Neural cell (in vitro differentiated cells): ENCODE results near the gene CERS3. TPM values are rescaled to one million over a fixed set of nuclear protein-coding genes. Genes with fewer than 3 reads are reported as not detected.

Experiments
- H2AFZ ChIP-seq: fragments of 200-600, 300-800 bp; sonication (generic), shearing (Covaris generic); 2 replicates; pipeline ENCODE4 v1.6.0; 2014; ENCODE audit warnings: low read depth, mild to moderate bottlenecking, antibody characterized with exemption, low read length, moderate library complexity
- H3F3A ChIP-seq: fragments of 200-600 bp; shearing (Covaris generic); 2 replicates; pipeline ENCODE4 v1.6.1; 2016; ENCODE audit warnings: mild to moderate bottlenecking, moderate library complexity, mixed read lengths, antibody characterized with exemption, low read length; ENCODE audit not compliant: insufficient read depth, poor library complexity, severe bottlenecking
- H3K27ac ChIP-seq: fragments of 200-600, 300-800 bp; sonication (generic), shearing (Covaris generic); 2 replicates; pipeline ENCODE4 v1.5.1; 2014; ENCODE audit warnings: mild to moderate bottlenecking, low read length, moderate library complexity
- H3K27me3 ChIP-seq: fragments of 300-800, 200-600 bp; sonication (generic), shearing (Covaris generic); 2 replicates; pipeline ENCODE4 v1.6.0; 2014; ENCODE audit warnings: mild to moderate bottlenecking, low read depth, low read length, moderate library complexity; ENCODE audit not compliant: insufficient read depth
- H3K36me3 ChIP-seq: fragments of 300-800, 200-600 bp; sonication (generic), shearing (Covaris generic); 2 replicates; pipeline ENCODE4 v1.5.1; 2014; ENCODE audit warnings: mild to moderate bottlenecking, antibody characterized with exemption, low read length, moderate library complexity; ENCODE audit not compliant: insufficient read depth
- H3K4me2 ChIP-seq: fragments of 300-800, 200-600 bp; sonication (generic), shearing (Covaris generic); 2 replicates; pipeline ENCODE4 v1.6.0; 2014; ENCODE audit warnings: mild to moderate bottlenecking, low read length
- H3K4me3 ChIP-seq: fragments of 300-800, 200-600 bp; sonication (generic), shearing (Covaris generic); 2 replicates; pipeline ENCODE4 v1.5.1; 2014; ENCODE audit warnings: mild to moderate bottlenecking, low read length, moderate library complexity
- H3K79me2 ChIP-seq: fragments of 200-600 bp; shearing (Covaris generic); replicated peaks from 2 replicates; pipeline ENCODE4 v1.6.0; 2014; ENCODE audit warnings: mild to moderate bottlenecking, low read length, moderate library complexity; ENCODE audit not compliant: insufficient read depth
- H3K9ac ChIP-seq: fragments of 300-800, 200-600 bp; sonication (generic), shearing (Covaris generic); 2 replicates; pipeline ENCODE4 v1.6.1; 2016; ENCODE audit warnings: mild to moderate bottlenecking, low read length, mixed read lengths
- H3K9me2 ChIP-seq: fragments of 200-600 bp; shearing (Covaris generic); 2 replicates; pipeline ENCODE4 v1.6.1; 2016; ENCODE audit warnings: mild to moderate bottlenecking, low read length, mixed read lengths; ENCODE audit not compliant: insufficient read depth
- H3K9me3 ChIP-seq: fragments of 200-600, 300-800 bp; sonication (generic), shearing (Covaris generic); 2 replicates; pipeline ENCODE4 v1.6.1; 2016; ENCODE audit warnings: mild to moderate bottlenecking, mixed run types, low read length, moderate library complexity, mixed read lengths
- H4K20me1 ChIP-seq: fragments of 200-600 bp; shearing (Covaris generic); 2 replicates; pipeline ENCODE4 v1.6.1; 2016; ENCODE audit warnings: mild to moderate bottlenecking, mixed run types; ENCODE audit not compliant: insufficient read depth
- EP300 ChIP-seq: fragments of 450-650 bp; conservative IDR thresholded peaks from 2 replicates; pipeline ENCODE4 v1.6.1; 2014; ENCODE audit warnings: antibody characterized with exemption, mild to moderate bottlenecking, moderate library complexity; ENCODE audit not compliant: poor library complexity, severe bottlenecking
- EZH2 ChIP-seq: fragments of 200-600, 300-800 bp; shearing (Covaris generic), sonication (generic); IDR thresholded peaks from 2 replicates; pipeline ENCODE4 v1.6.1; 2014; ENCODE audit warnings: antibody characterized with exemption, low read length, borderline replicate concordance, mild to moderate bottlenecking; ENCODE audit not compliant: insufficient read depth, poor library complexity, severe bottlenecking
- MXI1 ChIP-seq: fragments of 450-650 bp; conservative IDR thresholded peaks from 2 replicates; pipeline ENCODE4 v1.6.1; 2014; ENCODE audit warnings: antibody characterized with exemption, mild to moderate bottlenecking; ENCODE audit not compliant: poor library complexity, severe bottlenecking
- POLR2AphosphoS5 ChIP-seq: IDR thresholded peaks from 2 replicates; pipeline ENCODE4 v1.6.1; 2012
- RAD21 ChIP-seq: fragments of 450-650 bp; conservative IDR thresholded peaks from 2 replicates; pipeline ENCODE4 v1.6.1; 2014; ENCODE audit warnings: antibody characterized with exemption, mild to moderate bottlenecking, moderate library complexity
- REST ChIP-seq: IDR thresholded peaks from 2 replicates; pipeline ENCODE4 v1.6.1; 2012; ENCODE audit warnings: borderline replicate concordance
- SMC3 ChIP-seq: fragments of 450-650 bp; conservative IDR thresholded peaks from 2 replicates; pipeline ENCODE4 v1.6.1; 2014; ENCODE audit warnings: antibody characterized with exemption, mild to moderate bottlenecking, moderate library complexity; ENCODE audit not compliant: poor library complexity
- TAF1 ChIP-seq: IDR thresholded peaks from 2 replicates; pipeline ENCODE4 v1.6.1; 2012; ENCODE audit warnings: low read depth
- polyA plus RNA-seq: library from polyadenylated mRNA; depleted of rRNA; stranded (reverse); fragments of >200 nt; gene quantifications from 2 replicates; pipeline ENCODE4 v1.2.3, GENCODE V29; 2014
- TF ChIP-seq, protein P1 (sequence below): fragments of 450-650 bp; IDR thresholded peaks from 2 replicates; pipeline ENCODE4 v1.5.1; 2014; ENCODE audit warnings: antibody characterized with exemption, mild to moderate bottlenecking, moderate library complexity; ENCODE audit not compliant: poor library complexity, severe bottlenecking

CERS3 gene
- polyA plus RNA-seq, 1 donor from 2014 or later: 0.27 TPM

DNA sequence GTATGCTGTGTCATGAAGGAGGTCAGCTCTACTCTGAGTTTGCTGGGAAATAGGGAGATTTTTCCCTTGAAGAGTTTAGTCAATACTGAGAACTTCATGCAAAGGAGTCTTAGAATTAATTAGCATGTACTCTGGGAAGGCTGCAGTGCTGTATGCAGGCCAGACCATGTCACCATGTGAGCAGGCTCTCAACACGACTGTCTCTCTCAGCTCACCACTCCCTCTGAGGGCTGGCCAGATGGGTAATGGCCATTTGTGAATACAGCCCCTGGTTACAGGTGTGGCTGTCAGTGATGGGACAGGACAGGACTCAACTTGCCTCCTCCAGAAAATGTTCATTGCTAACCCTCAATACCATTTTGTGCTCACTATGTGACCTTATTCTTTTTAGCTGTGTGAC is 5.1 kb upstream of the CERS3 start:
- no peaks in the 10 kb centered on the region for H4K20me1 ChIP-seq
- H3F3A ChIP-seq: no peaks in the 10 kb centered on the region
- H3K4me2 ChIP-seq: no peak overlapping the region
- no peaks in the 10 kb centered on the region for H3K9me2 ChIP-seq
- no peak overlapping the region for H3K9ac ChIP-seq
- H3K9me3 ChIP-seq: no peaks in the 10 kb centered on the region
- H3K79me2 ChIP-seq: no peaks in the 10 kb centered on the region
- no peaks in the 10 kb centered on the region for H3K27me3 ChIP-seq
- H3K4me3 ChIP-seq: no peak overlapping the region
- H3K36me3 ChIP-seq: no peaks in the 10 kb centered on the region
- no peak overlapping the region for H3K27ac ChIP-seq
- H2AFZ ChIP-seq: no peak overlapping the region
- no peak for TF ChIP-seq RAD21
- TF ChIP-seq, protein P1, sequence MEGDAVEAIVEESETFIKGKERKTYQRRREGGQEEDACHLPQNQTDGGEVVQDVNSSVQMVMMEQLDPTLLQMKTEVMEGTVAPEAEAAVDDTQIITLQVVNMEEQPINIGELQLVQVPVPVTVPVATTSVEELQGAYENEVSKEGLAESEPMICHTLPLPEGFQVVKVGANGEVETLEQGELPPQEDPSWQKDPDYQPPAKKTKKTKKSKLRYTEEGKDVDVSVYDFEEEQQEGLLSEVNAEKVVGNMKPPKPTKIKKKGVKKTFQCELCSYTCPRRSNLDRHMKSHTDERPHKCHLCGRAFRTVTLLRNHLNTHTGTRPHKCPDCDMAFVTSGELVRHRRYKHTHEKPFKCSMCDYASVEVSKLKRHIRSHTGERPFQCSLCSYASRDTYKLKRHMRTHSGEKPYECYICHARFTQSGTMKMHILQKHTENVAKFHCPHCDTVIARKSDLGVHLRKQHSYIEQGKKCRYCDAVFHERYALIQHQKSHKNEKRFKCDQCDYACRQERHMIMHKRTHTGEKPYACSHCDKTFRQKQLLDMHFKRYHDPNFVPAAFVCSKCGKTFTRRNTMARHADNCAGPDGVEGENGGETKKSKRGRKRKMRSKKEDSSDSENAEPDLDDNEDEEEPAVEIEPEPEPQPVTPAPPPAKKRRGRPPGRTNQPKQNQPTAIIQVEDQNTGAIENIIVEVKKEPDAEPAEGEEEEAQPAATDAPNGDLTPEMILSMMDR: no peak
- no peak for TF ChIP-seq POLR2AphosphoS5
- TF ChIP-seq REST: no peak
- TF ChIP-seq EZH2: no peak
- no peak for TF ChIP-seq EP300
- TF ChIP-seq SMC3: no peak
- no peak for TF ChIP-seq TAF1

DNA sequence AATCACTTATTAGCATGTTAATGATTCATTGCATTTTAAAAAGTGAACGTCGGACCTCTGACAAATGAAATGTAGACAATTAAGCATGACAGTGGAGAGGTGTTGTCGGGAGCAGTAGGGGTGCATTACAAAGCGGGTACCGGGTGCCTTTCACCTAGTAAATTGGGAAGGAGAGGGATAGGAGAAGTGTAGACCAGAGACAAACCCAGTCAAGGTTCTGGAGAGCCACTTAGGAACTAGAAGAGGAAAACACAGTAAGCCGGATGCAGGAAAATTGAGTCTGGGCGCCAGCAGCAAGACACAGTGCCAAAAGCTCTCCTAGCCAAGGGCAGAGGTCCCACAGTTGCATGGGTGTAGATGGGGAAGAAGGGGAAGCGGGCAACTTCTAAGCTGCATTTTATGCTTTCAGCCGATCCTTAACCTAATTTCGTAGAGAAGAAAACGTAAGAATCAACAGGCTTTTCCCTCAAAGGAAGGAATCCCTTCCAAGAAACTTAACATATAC is 3.1 kb upstream of the CERS3 start:
- Histone ChIP-seq H2AFZ (no peak overlapping the region), H3K79me2 (no peaks in the 10 kb centered on the region), H3K9ac (no peak overlapping the region), H3K9me3 (no peaks in the 10 kb centered on the region), H3K36me3 (no peaks in the 10 kb centered on the region), H3K27ac (no peak overlapping the region), H3K27me3 (no peaks in the 10 kb centered on the region), H3K4me3 (no peak overlapping the region), H3F3A (no peaks in the 10 kb centered on the region), H3K4me2 (no peak overlapping the region), H3K9me2 (no peaks in the 10 kb centered on the region), H4K20me1 (no peaks in the 10 kb centered on the region)
- TF ChIP-seq SMC3 (no peak), RAD21 (no peak), MXI1 (no peak), EP300 (no peak), REST (no peak), TAF1 (no peak)
- TF ChIP-seq, protein P1: no peak
